B cell (primary cell): Measurements from ENCODE around the gene CLCN5. TPM values are rescaled to one million over a fixed set of nuclear protein-coding genes. Genes with fewer than 3 reads are reported as not detected.

Experiments
- ATAC-seq: fragments of 200-7000 bp; cut with Tn5 transposase; one replicate; pipeline ENCODE4 v1.10.0; 2021; ENCODE audit warnings: low read depth, mild to moderate bottlenecking, moderate number of reproducible peaks, moderate library complexity
- CTCF ChIA-PET: fragments of 350-600 bp; sonication (Branson Sonifier 250); formaldehyde crosslinking; loops from one replicate; lab custom pipeline; 2021; ENCODE audit warnings: antibody characterized with exemption, inconsistent platforms; lab: Charles Lee
- POLR2A ChIA-PET: fragments of 350-600 bp; sonication (Branson Sonifier 250); formaldehyde crosslinking; loops from one replicate; lab custom pipeline; 2021; ENCODE audit warnings: antibody characterized with exemption; lab: Charles Lee
- DNase-seq: peaks from one replicate; pipeline ENCODE4 v3.0.0; 2013
- H2AFZ ChIP-seq: 2 replicates; pipeline ENCODE4 v1.6.1; 2012; ENCODE audit warnings: mild to moderate bottlenecking, low read depth, low read length; ENCODE audit not compliant: insufficient read depth, poor library complexity, severe bottlenecking
- H3K27ac ChIP-seq, 2 donors: 1 replicate in 1 of 2; 2 replicates in 1 of 2; pipeline ENCODE4 v1.5.1; 2012 to 2013; ENCODE audit warnings: low read length in 2 of 2, mild to moderate bottlenecking in 2 of 2, moderate library complexity in 1 of 2
- H3K27me3 ChIP-seq, 4 experiments: fragments of 200-600 bp in 1 of 4; sonication (generic) in 1 of 4; replicated peaks in 1 of 4; 1 replicate in 2 of 4; 2 replicates in 2 of 4; pipeline versions ENCODE4 v1.6.1 to v1.7.0; 2013 to 2016; ENCODE audit warnings: low read length in 3 of 4, mild to moderate bottlenecking in 2 of 4, mixed read lengths in 1 of 4, moderate library complexity in 1 of 4; ENCODE audit not compliant: insufficient read depth in 4 of 4, control insufficient read depth in 3 of 4; ENCODE audit errors: control extremely low read depth in 1 of 4
- H3K36me3 ChIP-seq, 2 experiments: replicated peaks in 1 of 2; 1 replicate in 1 of 2; 2 replicates in 1 of 2; pipeline versions ENCODE4 v1.6.1 to v1.7.1; 2013; ENCODE audit warnings: low read length in 1 of 2; ENCODE audit not compliant: insufficient read depth in 2 of 2, control insufficient read depth in 1 of 2; ENCODE audit errors: control extremely low read depth in 1 of 2, extremely low read depth in 1 of 2
- H3K4me1 ChIP-seq, 2 donors: fragments of 200-600 bp in 1 of 2; sonication (generic) in 1 of 2; 1 replicate in 1 of 2; 2 replicates in 1 of 2; pipeline versions ENCODE4 v1.5.1 to v1.6.1; 2013 to 2017; ENCODE audit warnings: low read length in 2 of 2; ENCODE audit not compliant: control insufficient read depth in 2 of 2, insufficient read depth in 2 of 2
- H3K4me2 ChIP-seq: replicated peaks from 2 replicates; pipeline ENCODE3; 2012; ENCODE audit warnings: mild to moderate bottlenecking, low read depth, low read length; ENCODE audit not compliant: poor library complexity, severe bottlenecking
- H3K4me3 ChIP-seq, 5 experiments: fragments of 200-600 bp in 1 of 5; sonication (generic) in 1 of 5; 1 replicate in 3 of 5; 2 replicates in 2 of 5; pipeline versions ENCODE4 v1.5.1 to v1.7.0; 2011 to 2016; ENCODE audit warnings: low read length in 4 of 5, mild to moderate bottlenecking in 4 of 5, low read depth in 2 of 5, control low read depth in 1 of 5, moderate library complexity in 1 of 5; ENCODE audit not compliant: insufficient read depth in 1 of 5; ENCODE audit errors: control extremely low read depth in 1 of 5, extremely low read depth in 1 of 5
- H3K79me2 ChIP-seq: fragments of 200-600 bp; sonication (generic); one replicate; pipeline ENCODE4 v1.6.0; 2016; ENCODE audit warnings: low read length; ENCODE audit not compliant: control insufficient read depth, insufficient read depth
- H3K9ac ChIP-seq: fragments of 200-600 bp; sonication (generic); 2 replicates; pipeline ENCODE4 v1.6.1; 2017; ENCODE audit warnings: mild to moderate bottlenecking, low read length, moderate library complexity
- H3K9me3 ChIP-seq, 3 donors: one replicate each; pipeline versions ENCODE4 v1.6.1 to v1.7.1; 2013; ENCODE audit warnings: low read length in 2 of 3; ENCODE audit not compliant: control insufficient read depth in 2 of 3, insufficient read depth in 1 of 3; ENCODE audit errors: control extremely low read depth in 1 of 3
- H4K20me1 ChIP-seq: 2 replicates; pipeline ENCODE4 v1.6.0; 2012; ENCODE audit warnings: mild to moderate bottlenecking, low read length; ENCODE audit not compliant: insufficient read depth, control insufficient read depth, poor library complexity, severe bottlenecking
- H3K27ac Mint-ChIP-seq: one replicate; pipeline ENCODE4 v1.8.0; 2021; ENCODE audit warnings: mixed read lengths
- H3K27me3 Mint-ChIP-seq: one replicate; pipeline ENCODE4 v1.8.0; 2021; ENCODE audit warnings: mixed read lengths
- H3K4me1 Mint-ChIP-seq: one replicate; pipeline ENCODE4 v1.8.0; 2021; ENCODE audit warnings: mixed read lengths
- H3K4me3 Mint-ChIP-seq: one replicate; pipeline ENCODE4 v1.8.0; 2021; ENCODE audit warnings: mixed read lengths
- H3K9me3 Mint-ChIP-seq: one replicate; pipeline ENCODE4 v1.8.0; 2022; ENCODE audit warnings: mixed read lengths; ENCODE audit not compliant: insufficient read depth
- CTCF ChIP-seq: fragments of 200-600 bp; IDR thresholded peaks from one replicate; pipeline ENCODE4 v1.8.0; 2022; ENCODE audit warnings: antibody characterized with exemption, mild to moderate bottlenecking
- EZH2 ChIP-seq: IDR thresholded peaks from 2 replicates; pipeline ENCODE4 v1.6.1; 2012; ENCODE audit warnings: borderline replicate concordance, low read depth, mild to moderate bottlenecking, moderate library complexity, low read length; ENCODE audit not compliant: insufficient read depth, poor library complexity, severe bottlenecking
- WGBS: methylation state at CpG from one replicate; pipeline ENCODE4 v1.1.5; 2013; ENCODE audit warnings: missing lambda C conversion rate; ENCODE audit not compliant: insufficient coverage; 5-methylcytosine and 5-hydroxymethylcytosine counted together
- intact Hi-C: fragments of 100-400 bp; cut with micrococcal nuclease; formaldehyde crosslinking; loops from one replicate; pipeline ENCODE4 v1.10.0; 2022
- polyA plus RNA-seq: library from polyadenylated mRNA; depleted of rRNA; stranded (reverse); fragments of >200 nt; gene quantifications from 2 replicates; pipeline ENCODE4 v1.2.3, GENCODE V29; 2012
- total RNA-seq, 2 donors: library from RNA; stranded (reverse); fragments of 120-200 nt in 1 of 2; gene quantifications; 1 replicate in 1 of 2; 2 replicates in 1 of 2; pipeline versions ENCODE4 v1.2.3 to v1.2.4, GENCODE V29; 2013 to 2022

CLCN5 gene
- total and polyA plus RNA-seq, 2 donors (not counting 1 experiment from before 2014, with no cell fraction given) = 0.55 to 3.6 TPM

- Histone ChIP-seq H3K36me3 (no peaks in the 10 kb centered on the region), H3K27ac (no peak overlapping the region), H3K4me2 (no peak overlapping the region), H3K27me3 (no peaks in the 10 kb centered on the region), H2AFZ (no peak overlapping the region), H3K4me3 (no peak overlapping the region), H3K79me2 (no peaks in the 10 kb centered on the region), H4K20me1 (no peaks in the 10 kb centered on the region), H3K9ac (no peak overlapping the region), H3K4me1 (peaks cover 7 to 8% of the 10 kb centered on the region in 2 donors), H3K9me3 (no peaks in the 10 kb centered on the region)
- no peaks in the 10 kb centered on the region for H3K27me3 Mint-ChIP-seq
- 29% methylated on average over 2 of the region's 3 CpGs for WGBS
- no peak for ATAC-seq
- ChIA-PET POLR2A (no interaction called here), CTCF (no interaction called here)
- peak; percentile 29 for DNase-seq
- no peak overlapping the region for H3K4me3 Mint-ChIP-seq
- intact Hi-C loops = no loop called here
- H3K4me1 Mint-ChIP-seq = peaks cover 13% of the 10 kb centered on the region
- TF ChIP-seq CTCF (no peak), EZH2 (no peak)
- H3K27ac Mint-ChIP-seq = peak overlapping the region; percentile 60
- no peaks in the 10 kb centered on the region for H3K9me3 Mint-ChIP-seq
Measured at GRCh38 chrX:49910344-49910743, 12.1 kb upstream of the CLCN5 start.

- no peaks in the 10 kb centered on the region for H4K20me1 ChIP-seq
- no peak overlapping the region for H3K9ac ChIP-seq
- DNase-seq (no peak), ATAC-seq (no peak)
- Mint-ChIP-seq H3K27me3 (no peaks in the 10 kb centered on the region), H3K9me3 (no peaks in the 10 kb centered on the region), H3K27ac (no peak overlapping the region), H3K4me3 (no peak overlapping the region), H3K4me1 (peaks cover 13% of the 10 kb centered on the region)
- POLR2A ChIA-PET = no interaction called here
- peaks cover 7 to 8% of the 10 kb centered on the region in 2 donors for H3K4me1 ChIP-seq
- no peaks in the 10 kb centered on the region for H3K27me3 ChIP-seq
- CTCF ChIA-PET = interaction anchor here (0.8 kb wide), 1 partner anchor 27 kb away, joined by 3 read pairs; no protein-coding TSS in a partner anchor
- H3K36me3 ChIP-seq = no peaks in the 10 kb centered on the region
- TF ChIP-seq CTCF = no peak
- no peak for TF ChIP-seq EZH2
- no peak overlapping the region for H2AFZ ChIP-seq
- WGBS = 100% methylated on average over 1 of the region's 3 CpGs
- no peaks in the 10 kb centered on the region for H3K79me2 ChIP-seq
- no peak overlapping the region for H3K4me3 ChIP-seq
- no peak overlapping the region for H3K4me2 ChIP-seq
- H3K9me3 ChIP-seq = no peaks in the 10 kb centered on the region
- no peak overlapping the region for H3K27ac ChIP-seq
- intact Hi-C loops = no loop called here
Measured at GRCh38 chrX:49912086-49912485, 10.3 kb upstream of the CLCN5 start.
